HL-60 (cell line): Measurements from ENCODE around the gene UNC45A.
"Not testable (repeated sequence)": the region's sequence is repeated elsewhere in the genome, so short reads cannot be mapped to it uniquely, and the experiment has no call there.

Source experiments
- DNase-seq, 2 experiments: peaks; one replicate each; pipeline ENCODE4 v3.0.0-alpha.2; 2010 to 2020; ENCODE audit warnings: low read depth in 1 of 2, low spot score in 1 of 2
- H3K27ac ChIP-seq: fragments of 250-450 bp; sonication (Bioruptor Pico); replicated peaks from 2 replicates; pipeline ENCODE4 v1.5.1; 2020; ENCODE audit warnings: mild to moderate bottlenecking, moderate library complexity
- H3K27me3 ChIP-seq: fragments of 250-450 bp; sonication (Bioruptor Pico); 2 replicates; pipeline ENCODE4 v1.5.1; 2021; ENCODE audit warnings: mild to moderate bottlenecking, moderate library complexity; ENCODE audit not compliant: insufficient read depth, poor library complexity, severe bottlenecking
- H3K4me3 ChIP-seq: replicated peaks from 2 replicates; pipeline ENCODE4 v1.5.1; 2011; ENCODE audit warnings: mild to moderate bottlenecking, control low read depth, low read length; ENCODE audit not compliant: insufficient read depth
- GABPA ChIP-seq: IDR thresholded peaks from 2 replicates; pipeline ENCODE4 v1.6.1; 2012; ENCODE audit warnings: low read depth
- POLR2AphosphoS5 ChIP-seq: IDR thresholded peaks from 2 replicates; pipeline ENCODE4 v1.6.1; 2012; ENCODE audit warnings: low read depth
- REST ChIP-seq: IDR thresholded peaks from 2 replicates; pipeline ENCODE4 v1.6.1; 2012; ENCODE audit warnings: low read depth; ENCODE audit not compliant: insufficient replicate concordance
- SPI1 ChIP-seq: IDR thresholded peaks from 2 replicates; pipeline ENCODE4 v1.6.1; 2012; ENCODE audit warnings: low read depth, mild to moderate bottlenecking, borderline replicate concordance
- TF ChIP-seq, protein P1 (sequence below): IDR thresholded peaks from one replicate; pipeline ENCODE4 v1.5.1; 2011; ENCODE audit warnings: low read length, control low read depth, inconsistent platforms; ENCODE audit not compliant: insufficient read depth

The UNC45A gene

DNA sequence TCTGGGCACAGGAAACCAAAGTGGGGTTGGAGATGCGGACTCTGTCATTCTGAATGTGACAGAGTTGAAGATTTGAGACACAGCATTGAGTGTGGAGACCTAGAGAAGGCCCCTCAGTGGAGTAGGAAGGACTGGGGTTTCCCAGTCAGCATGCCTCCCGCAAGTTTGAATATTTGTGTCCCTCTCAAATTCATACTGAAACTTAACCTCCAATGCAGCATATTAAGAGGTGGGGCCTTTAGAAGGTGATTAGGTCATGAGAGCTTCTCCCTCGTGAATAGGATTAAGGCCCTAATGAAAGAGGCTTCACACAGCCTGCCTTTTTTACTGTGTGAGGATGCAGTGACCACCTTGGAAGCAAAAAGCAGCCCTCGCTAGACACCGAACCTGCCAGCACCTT lies 10.7 kb upstream of the UNC45A start:
- Histone ChIP-seq H3K27me3 (no peaks in the 10 kb centered on the region), H3K27ac (no peak overlapping the region), H3K4me3 (no peak overlapping the region)
- TF ChIP-seq GABPA (no peak), SPI1 (no peak), REST (no peak), POLR2AphosphoS5 (no peak)
- TF ChIP-seq, protein P1, sequence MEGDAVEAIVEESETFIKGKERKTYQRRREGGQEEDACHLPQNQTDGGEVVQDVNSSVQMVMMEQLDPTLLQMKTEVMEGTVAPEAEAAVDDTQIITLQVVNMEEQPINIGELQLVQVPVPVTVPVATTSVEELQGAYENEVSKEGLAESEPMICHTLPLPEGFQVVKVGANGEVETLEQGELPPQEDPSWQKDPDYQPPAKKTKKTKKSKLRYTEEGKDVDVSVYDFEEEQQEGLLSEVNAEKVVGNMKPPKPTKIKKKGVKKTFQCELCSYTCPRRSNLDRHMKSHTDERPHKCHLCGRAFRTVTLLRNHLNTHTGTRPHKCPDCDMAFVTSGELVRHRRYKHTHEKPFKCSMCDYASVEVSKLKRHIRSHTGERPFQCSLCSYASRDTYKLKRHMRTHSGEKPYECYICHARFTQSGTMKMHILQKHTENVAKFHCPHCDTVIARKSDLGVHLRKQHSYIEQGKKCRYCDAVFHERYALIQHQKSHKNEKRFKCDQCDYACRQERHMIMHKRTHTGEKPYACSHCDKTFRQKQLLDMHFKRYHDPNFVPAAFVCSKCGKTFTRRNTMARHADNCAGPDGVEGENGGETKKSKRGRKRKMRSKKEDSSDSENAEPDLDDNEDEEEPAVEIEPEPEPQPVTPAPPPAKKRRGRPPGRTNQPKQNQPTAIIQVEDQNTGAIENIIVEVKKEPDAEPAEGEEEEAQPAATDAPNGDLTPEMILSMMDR, result no peak
- no peak for DNase-seq

- not testable (repeated sequence) for H3K27me3 ChIP-seq, DNase-seq, H3K4me3 ChIP-seq, H3K27ac ChIP-seq
These were observed 8.3 kb upstream of the UNC45A start for GRCh38 chr15:90926766-90927165.

GRCh38 chr15:90928106-90928505 lies 7.0 kb upstream of the UNC45A start:
- DNase-seq, result peak in 1 of 2 experiments; percentile 50
- 0 out of 2 replicates have a peak, but pooled peaks have one; percentile 27 for TF ChIP-seq SPI1
- H3K27me3 ChIP-seq, H3K4me3 ChIP-seq: not testable (repeated sequence)
- peak overlapping the region; percentile 93 for H3K27ac ChIP-seq

GRCh38 chr15:90929246-90930019 lies 5.7 kb upstream of the UNC45A start:
- DNase-seq, result no peak
- TF ChIP-seq SPI1, result no peak
- TF ChIP-seq REST, result no peak
- no peak for TF ChIP-seq POLR2AphosphoS5
- TF ChIP-seq, protein P1, result no peak
- no peak for TF ChIP-seq GABPA
- H3K27me3 ChIP-seq, result no peaks in the 10 kb centered on the region
- H3K27ac ChIP-seq, result peak overlapping the region; percentile 93
- peak overlapping the region; percentile 47 for H3K4me3 ChIP-seq
